Gastroesophageal sphincter (tissue), 4 donors: ENCODE measurements around the gene DPP6. TPM values are rescaled to one million over a fixed set of nuclear protein-coding genes. Genes with fewer than 3 reads are reported as not detected.
"Not testable (repeated sequence)": the region's sequence is repeated elsewhere in the genome, so short reads cannot be mapped to it uniquely, and the experiment has no call there.

ENCODE experiments used
- ATAC-seq: fragments of 150-250 bp; one replicate; pipeline ENCODE4 v1.9.1; 2016; ENCODE audit warnings: mild to moderate bottlenecking, moderate library complexity
- H3K27ac ChIP-seq, 4 donors: fragments of 200-600 bp; sonication (generic) in 3 of 4; 1 replicate in 3 of 4; 2 replicates in 1 of 4; pipeline ENCODE4 v1.5.1; 2016 to 2019
- H3K27me3 ChIP-seq: fragments of 200-600 bp; sonication (generic); one replicate; pipeline ENCODE4 v1.5.1; 2019
- H3K36me3 ChIP-seq, 2 donors: fragments of 200-600 bp; sonication (generic); one replicate each; pipeline ENCODE4 v1.5.1; 2019; ENCODE audit warnings: control low read depth in 1 of 2
- H3K4me1 ChIP-seq, 3 donors: fragments of 200-600 bp; sonication (generic); 1 replicate in 2 of 3; 2 replicates in 1 of 3; pipeline ENCODE4 v1.5.1; 2016 to 2019; ENCODE audit warnings: control low read depth in 2 of 3
- H3K4me3 ChIP-seq, 2 donors: fragments of 200-600 bp; sonication (generic); one replicate each; pipeline ENCODE4 v1.5.1; 2019; ENCODE audit warnings: mild to moderate bottlenecking in 1 of 2, moderate library complexity in 1 of 2
- H3K9me3 ChIP-seq, 3 donors: fragments of 200-600 bp; sonication (generic); one replicate each; pipeline ENCODE4 v1.5.1; 2017 to 2019; ENCODE audit warnings: control low read depth in 2 of 3
- CTCF ChIP-seq, 4 experiments: fragments of 200-600 bp in 2 of 4; fragments of 450-650 bp in 2 of 4; sonication (generic) in 1 of 4; IDR thresholded peaks; one replicate each; pipeline ENCODE4 v1.5.1; 2017 to 2019; ENCODE audit warnings: antibody characterized with exemption in 4 of 4, mild to moderate bottlenecking in 2 of 4, moderate library complexity in 2 of 4
- EP300 ChIP-seq: sonication (generic); formaldehyde crosslinking; IDR thresholded peaks from one replicate; pipeline ENCODE4 v1.6.1; 2017; ENCODE audit warnings: antibody characterized with exemption, mild to moderate bottlenecking
- POLR2A ChIP-seq, 2 donors: fragments of 450-650 bp; IDR thresholded peaks; one replicate each; pipeline ENCODE4 v1.6.1; 2017; ENCODE audit warnings: antibody characterized with exemption in 2 of 2, mild to moderate bottlenecking in 2 of 2, moderate library complexity in 1 of 2
- POLR2AphosphoS5 ChIP-seq: sonication (generic); formaldehyde crosslinking; IDR thresholded peaks from one replicate; pipeline ENCODE4 v1.6.1; 2017; ENCODE audit warnings: antibody characterized with exemption
- WGBS, 2 donors: methylation state at CpG; one replicate each; pipeline ENCODE4 v1.1.5; 2018; ENCODE audit warnings: low coverage in 1 of 2; 5-methylcytosine and 5-hydroxymethylcytosine counted together
- total RNA-seq, 4 donors: library from RNA; depleted of rRNA; stranded (reverse); fragments of >200 nt; gene quantifications; one replicate each; pipeline ENCODE4 v1.1.0, GENCODE V29; 2016

The DPP6 gene
- total RNA-seq, 4 donors from 2014 or later: 14.3 to 40.0 (median 23.1) TPM

- Histone ChIP-seq H3K9me3 (no peaks in the 10 kb centered on the region), H3K27me3 (peaks cover 33% of the 10 kb centered on the region), H3K27ac (no peak overlapping the region), H3K36me3 (no peaks in the 10 kb centered on the region), H3K4me1 (peaks cover 0 to 12% (median 3%) of the 10 kb centered on the region in 3 donors), H3K4me3 (no peak overlapping the region)
- no peak for TF ChIP-seq POLR2AphosphoS5
- no peak for ATAC-seq
- WGBS, 2 donors: 79% methylated on average over 3 of the region's 7 CpGs; no CpG with 5 or more reads in 1 of the 2 donors
Measured at GRCh38 chr7:154917808-154918160, 865.6 kb downstream of the DPP6 start.

GRCh38 chr7:154918266-154918665 lies 866.1 kb downstream of the DPP6 start:
- WGBS, 2 donors: 75 to 80% methylated on average over 4 to 6 of the region's 6 CpGs
- Histone ChIP-seq H3K36me3 (no peaks in the 10 kb centered on the region), H3K4me3 (no peak overlapping the region), H3K4me1 (peaks cover 0 to 12% (median 3%) of the 10 kb centered on the region in 3 donors), H3K27me3 (peaks cover 33% of the 10 kb centered on the region), H3K9me3 (no peaks in the 10 kb centered on the region), H3K27ac (no peak overlapping the region)
- ATAC-seq: no peak
- no peak for TF ChIP-seq CTCF (IDR thresholded peaks at IDR 0.05)
- TF ChIP-seq POLR2A (IDR thresholded peaks at IDR 0.05): no peak
- no peak for TF ChIP-seq EP300
- TF ChIP-seq POLR2AphosphoS5: no peak

DNA sequence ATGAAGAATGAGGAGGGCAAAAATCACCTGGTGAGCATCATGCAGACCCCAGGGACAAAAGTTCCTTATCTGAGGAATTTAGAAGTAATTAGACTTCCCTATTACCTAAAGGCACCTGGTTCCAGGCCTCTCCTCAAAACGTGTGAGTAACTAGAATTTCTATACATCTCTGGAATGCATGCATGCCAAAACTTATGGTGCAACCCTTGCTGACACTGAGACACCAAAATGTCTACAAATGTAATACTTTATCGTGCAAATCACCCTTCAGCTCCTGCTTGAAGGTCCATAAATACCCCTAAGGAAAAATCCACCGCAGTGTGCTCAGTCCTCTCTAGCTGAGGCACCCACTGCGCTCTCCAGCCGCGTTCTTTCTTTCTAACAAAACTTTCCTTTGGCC lies 866.5 kb downstream of the DPP6 start:
- Histone ChIP-seq H3K36me3 (no peaks in the 10 kb centered on the region), H3K9me3 (no peaks in the 10 kb centered on the region), H3K4me3 (no peak overlapping the region), H3K4me1 (peaks cover 0 to 10% (median 3%) of the 10 kb centered on the region in 3 donors), H3K27me3 (peaks cover 33% of the 10 kb centered on the region), H3K27ac (no peak overlapping the region)
- WGBS, 2 donors: 25 to 78% methylated on average over 1 to 6 of the region's 6 CpGs
- no peak for TF ChIP-seq POLR2AphosphoS5
- no peak for TF ChIP-seq CTCF (IDR thresholded peaks at IDR 0.05)
- TF ChIP-seq POLR2A (IDR thresholded peaks at IDR 0.05): no peak
- no peak for TF ChIP-seq EP300
- ATAC-seq: no peak

GRCh38 chr7:154919344-154920225 lies 867.4 kb downstream of the DPP6 start:
- H3K4me3 ChIP-seq: no peak overlapping the region
- H3K4me1 ChIP-seq: peaks cover 0 to 1% (median 0%) of the 10 kb centered on the region in 3 donors
- TF ChIP-seq POLR2A (IDR thresholded peaks at IDR 0.05) (no peak), EP300 (no peak), CTCF (IDR thresholded peaks at IDR 0.05) (no peak), POLR2AphosphoS5 (no peak)
- no peaks in the 10 kb centered on the region for H3K9me3 ChIP-seq
- no peak for ATAC-seq
- no peak overlapping the region for H3K27ac ChIP-seq
- no peaks in the 10 kb centered on the region for H3K36me3 ChIP-seq
- H3K27me3 ChIP-seq: peaks cover 25% of the 10 kb centered on the region
- 39 to 72% methylated on average over 5 to 8 of the region's 11 CpGs for WGBS, 2 donors

DNA sequence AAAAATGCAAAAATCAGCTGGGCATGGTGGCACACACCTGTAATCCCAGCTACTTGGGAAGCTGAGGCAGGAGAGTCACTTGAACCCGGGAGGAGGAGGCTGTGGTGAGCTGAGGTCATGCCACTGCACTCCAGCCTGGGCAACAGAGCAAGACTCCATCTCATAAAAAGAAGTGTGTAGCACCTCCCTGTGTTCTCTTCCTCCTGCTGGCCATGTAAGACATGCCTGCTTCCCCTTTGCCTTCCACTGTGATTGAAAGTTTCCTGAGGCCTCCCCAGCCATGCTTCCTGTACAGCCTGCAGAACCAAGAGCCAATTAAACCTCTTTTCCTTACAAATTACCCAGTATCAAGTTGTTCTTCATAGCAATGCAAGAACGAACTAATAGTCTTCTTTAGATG lies 870.3 kb downstream of the DPP6 start:
- not testable (repeated sequence) for H3K4me1 ChIP-seq, H3K27ac ChIP-seq, H3K4me3 ChIP-seq, H3K27me3 ChIP-seq, H3K36me3 ChIP-seq, ATAC-seq, H3K9me3 ChIP-seq
- 57 to 86% methylated on average over 1 of the region's 2 CpGs for WGBS, 2 donors

- TF ChIP-seq CTCF (IDR thresholded peaks at IDR 0.05) (peak; percentile 49 to 72 (median 62)), EP300 (no peak)
- 1 to 7% methylated on average over 5 of the region's 5 CpGs for WGBS, 2 donors
- peak; percentile 65 for ATAC-seq
Measured at GRCh38 chr7:154927624-154928125, 875.5 kb downstream of the DPP6 start.

More at GRCh38 chr7:154927624-154928125, 875.5 kb downstream of the DPP6 start:
- H3K4me1 ChIP-seq: peaks cover 0 to 33% (median 13%) of the 10 kb centered on the region in 3 donors
- H3K27me3 ChIP-seq: no peaks in the 10 kb centered on the region
- no peaks in the 10 kb centered on the region for H3K36me3 ChIP-seq
- H3K4me3 ChIP-seq: peak overlapping the region; percentile 66 to 83
- H3K9me3 ChIP-seq: no peaks in the 10 kb centered on the region
- peak overlapping the region; percentile 84 to 96 (median 92) for H3K27ac ChIP-seq
